GM23338 (cell line): ENCODE data around the gene MED12L. TPM values are rescaled to one million over a fixed set of nuclear protein-coding genes. Genes with fewer than 3 reads are reported as not detected.

Experiments used
- ATAC-seq: fragments of 200-7000 bp; cut with Tn5 transposase; 3 replicates; pipeline ENCODE4 v1.9.1; 2020
- DNase-seq: peaks from one replicate; pipeline ENCODE4 v3.0.0-alpha.2; 2015; ENCODE audit warnings: low spot score
- H2AFZ ChIP-seq: fragments of 200-600 bp; sonication (generic); 2 replicates; pipeline ENCODE4 v1.8.0; 2016; ENCODE audit warnings: antibody characterized with exemption, mild to moderate bottlenecking, moderate library complexity
- H3F3A ChIP-seq: fragments of 200-600 bp; sonication (generic); replicated peaks from 2 replicates; pipeline ENCODE4 v1.8.0; 2017; ENCODE audit warnings: antibody characterized with exemption, mixed run types, low read depth
- H3K27ac ChIP-seq: fragments of 200-600 bp; sonication (generic); 2 replicates; pipeline ENCODE4 v1.6.1; 2016; ENCODE audit warnings: low read depth
- H3K27me3 ChIP-seq: fragments of 200-600 bp; sonication (generic); 2 replicates; pipeline ENCODE4 v1.8.0; 2016; ENCODE audit warnings: mild to moderate bottlenecking, mixed run types, moderate library complexity; ENCODE audit not compliant: insufficient read depth
- H3K36me3 ChIP-seq: fragments of 200-600 bp; sonication (generic); 2 replicates; pipeline ENCODE4 v1.8.0; 2016; ENCODE audit warnings: mild to moderate bottlenecking; ENCODE audit not compliant: insufficient read depth
- H3K4me1 ChIP-seq: fragments of 200-600 bp; sonication (generic); 2 replicates; pipeline ENCODE4 v1.8.0; 2016; ENCODE audit warnings: mild to moderate bottlenecking, moderate library complexity; ENCODE audit not compliant: insufficient read depth
- H3K4me2 ChIP-seq: fragments of 200-600 bp; sonication (generic); 2 replicates; pipeline ENCODE4 v1.7.1; 2017; ENCODE audit warnings: mixed run types
- H3K4me3 ChIP-seq: fragments of 200-600 bp; sonication (generic); 2 replicates; pipeline ENCODE4 v1.6.1; 2016; ENCODE audit warnings: mixed run types
- H3K79me2 ChIP-seq: fragments of 200-600 bp; sonication (generic); replicated peaks from 2 replicates; pipeline ENCODE4 v1.8.0; 2017; ENCODE audit warnings: mild to moderate bottlenecking; ENCODE audit not compliant: insufficient read depth
- H3K9me2 ChIP-seq: fragments of 200-600 bp; sonication (generic); 2 replicates; pipeline ENCODE4 v1.8.0; 2017; ENCODE audit not compliant: insufficient read depth
- H4K20me1 ChIP-seq: fragments of 200-600 bp; sonication (generic); replicated peaks from 2 replicates; pipeline ENCODE4 v1.8.0; 2017; ENCODE audit warnings: mild to moderate bottlenecking; ENCODE audit not compliant: insufficient read depth
- H3K27ac Mint-ChIP-seq: 2 replicates; pipeline ENCODE4 v1.8.0; 2020; ENCODE audit warnings: inconsistent platforms, mild to moderate bottlenecking, moderate library complexity, mixed read lengths
- H3K27me3 Mint-ChIP-seq: 3 replicates; pipeline ENCODE4 v1.8.0; 2022; ENCODE audit warnings: low read depth, mild to moderate bottlenecking, moderate library complexity, mixed read lengths, inconsistent platforms; ENCODE audit not compliant: insufficient read depth, poor library complexity
- H3K36me3 Mint-ChIP-seq: 3 replicates; pipeline ENCODE4 v1.8.0; 2021; ENCODE audit warnings: low read depth, mild to moderate bottlenecking, inconsistent platforms, moderate library complexity, mixed read lengths
- H3K4me1 Mint-ChIP-seq: 3 replicates; pipeline ENCODE4 v1.8.0; 2020; ENCODE audit warnings: mild to moderate bottlenecking, inconsistent platforms, mixed read lengths
- H3K4me3 Mint-ChIP-seq: 3 replicates; pipeline ENCODE4 v1.8.0; 2021; ENCODE audit warnings: moderate library complexity, mild to moderate bottlenecking, inconsistent platforms, mixed read lengths
- H3K9me3 Mint-ChIP-seq: 3 replicates; pipeline ENCODE4 v1.8.0; 2020; ENCODE audit warnings: moderate library complexity, mild to moderate bottlenecking, inconsistent platforms, mixed read lengths
- CTCF ChIP-seq, 2 experiments: fragments of 200-600 bp in 1 of 2; sonication (generic) in 1 of 2; conservative IDR thresholded peaks; 2 replicates each; pipeline versions ENCODE4 v1.5.1 to v1.6.1; 2016 to 2017; ENCODE audit warnings: antibody characterized with exemption in 2 of 2, low read depth in 2 of 2, mild to moderate bottlenecking in 2 of 2, moderate library complexity in 1 of 2
- EZH2 ChIP-seq: fragments of 200-600 bp; sonication (generic); IDR thresholded peaks from one replicate; pipeline ENCODE4 v1.8.0; 2017; ENCODE audit warnings: antibody characterized with exemption, mild to moderate bottlenecking, low read depth; ENCODE audit not compliant: unreplicated experiment
- JUNB ChIP-seq: IDR thresholded peaks from one replicate; pipeline ENCODE4 v1.6.1; 2016; ENCODE audit warnings: antibody characterized with exemption; ENCODE audit not compliant: unreplicated experiment
- REST ChIP-seq: IDR thresholded peaks from one replicate; pipeline ENCODE4 v1.6.1; 2018; ENCODE audit warnings: antibody characterized with exemption; ENCODE audit not compliant: unreplicated experiment
- STAT1 ChIP-seq: IDR thresholded peaks from one replicate; pipeline ENCODE4 v1.6.1; 2016; ENCODE audit warnings: antibody characterized with exemption; ENCODE audit not compliant: unreplicated experiment
- ZNF114 ChIP-seq: fragments of 250-450 bp; sonication (Bioruptor Pico); IDR thresholded peaks from 2 replicates; pipeline ENCODE4 v1.5.0; 2020; ENCODE audit warnings: mild to moderate bottlenecking, moderate library complexity
- ZNF331 ChIP-seq: fragments of 250-450 bp; sonication (Bioruptor Pico); IDR thresholded peaks from 2 replicates; pipeline ENCODE4 v1.5.0; 2020; ENCODE audit warnings: low read depth, mild to moderate bottlenecking, moderate library complexity
- ZNF462 ChIP-seq: fragments of 250-450 bp; sonication (Bioruptor Pico); IDR thresholded peaks from 2 replicates; pipeline ENCODE4 v1.5.0; 2020; ENCODE audit warnings: mild to moderate bottlenecking, moderate library complexity
- polyA plus RNA-seq: library from polyadenylated mRNA; unstranded; fragments of >200 nt; fragmentation: Nextera tagmentation; extraction: Ambion mirVana; gene quantifications from 2 replicates; pipeline ENCODE4 v1.2.1, GENCODE V29; 2016
- total RNA-seq: library from RNA; depleted of rRNA; stranded (reverse); fragments of >200 nt; shearing (Covaris generic); gene quantifications from 2 replicates; pipeline ENCODE4 v1.2.3, GENCODE V29; 2014

Gene MED12L
- total and polyA plus RNA-seq, 2 experiments from 2014 or later, result 5.7 to 25.0 TPM

- no peaks in the 10 kb centered on the region for H3F3A ChIP-seq
- peaks cover 19% of the 10 kb centered on the region for H3K4me1 ChIP-seq
- ATAC-seq, result no peak
- H3K27me3 ChIP-seq, result no peaks in the 10 kb centered on the region
- Mint-ChIP-seq H3K9me3 (no peaks in the 10 kb centered on the region), H3K27me3 (no peaks in the 10 kb centered on the region), H3K27ac (no peak overlapping the region), H3K4me1 (peaks cover 27% of the 10 kb centered on the region), H3K36me3 (no peaks in the 10 kb centered on the region), H3K4me3 (no peak overlapping the region)
- TF ChIP-seq JUNB (no peak), REST (no peak), ZNF331 (CRISPR knock-in tag) (no peak), STAT1 (no peak), CTCF (conservative IDR thresholded peaks at IDR 0.05; ENCODE audit: low read depth in 2 of 2) (no peak), ZNF114 (no peak), ZNF462 (CRISPR knock-in tag) (no peak), EZH2 (no peak)
- no peaks in the 10 kb centered on the region for H3K36me3 ChIP-seq
- no peak overlapping the region for H3K4me2 ChIP-seq
- no peaks in the 10 kb centered on the region for H3K79me2 ChIP-seq
- H2AFZ ChIP-seq, result no peak overlapping the region
- no peaks in the 10 kb centered on the region for H4K20me1 ChIP-seq
- H3K27ac ChIP-seq, result no peak overlapping the region
- no peaks in the 10 kb centered on the region for H3K9me2 ChIP-seq
- no peak for DNase-seq
- no peak overlapping the region for H3K4me3 ChIP-seq
Observed at GRCh38 chr3:151213151-151213550, 127.7 kb downstream of the MED12L start.
